GM19438 (cell line): Measurements from ENCODE around the gene ZNF775.
"Not testable (repeated sequence)": the region's sequence is repeated elsewhere in the genome, so short reads cannot be mapped to it uniquely, and the experiment has no call there.

ENCODE experiments used
- ATAC-seq: cut with Tn5 transposase; IDR thresholded peaks from one replicate; pipeline ENCODE4 v1.9.1; 2021; ENCODE audit warnings: low read depth; ENCODE audit not compliant: unreplicated experiment

The ZNF775 gene

DNA sequence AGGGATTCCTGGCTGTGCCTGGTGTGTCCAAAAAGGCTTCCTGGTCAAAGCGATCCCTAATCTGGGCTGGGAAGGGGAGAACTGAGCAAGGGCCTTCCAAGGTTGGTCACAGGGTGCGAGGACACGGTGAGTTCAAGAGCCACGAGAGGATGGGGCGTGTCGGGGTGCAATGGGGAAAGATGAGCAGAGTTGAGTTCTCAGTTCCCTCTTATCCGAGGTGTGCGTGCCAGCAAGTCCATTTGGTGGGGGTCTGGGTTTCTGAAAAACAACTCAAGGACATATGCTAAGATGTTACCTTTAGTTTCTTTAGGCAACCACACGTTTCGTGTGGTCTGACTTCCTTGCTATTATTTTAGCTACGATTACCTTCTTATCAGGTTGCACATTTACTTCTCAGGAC lies 1.3 kb downstream of the ZNF775 start:
- ATAC-seq = no peak

DNA sequence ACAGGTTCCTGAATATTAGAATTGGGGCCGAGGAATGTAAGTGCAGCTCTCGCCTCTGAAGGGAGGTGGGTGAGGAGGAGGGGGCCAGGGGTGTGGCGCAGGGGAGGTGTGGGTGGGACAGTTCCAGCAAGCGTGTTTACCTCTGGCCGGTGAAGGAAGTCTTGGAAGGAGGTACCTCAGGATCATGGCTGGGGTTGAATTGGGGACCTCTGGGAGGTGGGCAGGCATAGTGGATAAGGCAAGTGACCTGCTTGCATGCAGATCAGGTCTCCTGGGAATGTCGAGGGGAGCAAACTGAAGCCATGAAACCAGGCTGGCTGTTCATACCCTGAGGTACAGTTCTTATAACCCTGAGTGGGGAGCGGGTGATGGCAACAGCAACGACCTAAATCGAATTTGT lies 2.0 kb downstream of the ZNF775 start:
- ATAC-seq = no peak

DNA sequence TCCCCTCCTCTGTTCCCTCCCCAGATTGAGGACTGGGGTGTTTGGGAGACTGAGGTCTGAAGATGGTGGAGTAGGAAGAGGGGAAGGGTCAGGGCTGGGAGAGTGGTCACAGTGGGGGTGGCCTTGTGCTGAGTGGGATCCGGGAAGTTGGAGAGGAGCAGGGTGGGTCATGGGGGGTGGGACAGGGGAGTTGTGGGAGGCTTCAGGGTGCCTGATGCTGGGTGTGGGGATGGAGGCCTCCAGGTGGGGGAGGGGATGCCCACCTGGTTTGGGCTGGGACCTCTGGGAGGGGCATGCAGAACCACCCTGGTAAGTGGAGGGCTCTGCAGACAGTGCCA lies 2.6 kb downstream of the ZNF775 start:
- ATAC-seq = no peak

DNA sequence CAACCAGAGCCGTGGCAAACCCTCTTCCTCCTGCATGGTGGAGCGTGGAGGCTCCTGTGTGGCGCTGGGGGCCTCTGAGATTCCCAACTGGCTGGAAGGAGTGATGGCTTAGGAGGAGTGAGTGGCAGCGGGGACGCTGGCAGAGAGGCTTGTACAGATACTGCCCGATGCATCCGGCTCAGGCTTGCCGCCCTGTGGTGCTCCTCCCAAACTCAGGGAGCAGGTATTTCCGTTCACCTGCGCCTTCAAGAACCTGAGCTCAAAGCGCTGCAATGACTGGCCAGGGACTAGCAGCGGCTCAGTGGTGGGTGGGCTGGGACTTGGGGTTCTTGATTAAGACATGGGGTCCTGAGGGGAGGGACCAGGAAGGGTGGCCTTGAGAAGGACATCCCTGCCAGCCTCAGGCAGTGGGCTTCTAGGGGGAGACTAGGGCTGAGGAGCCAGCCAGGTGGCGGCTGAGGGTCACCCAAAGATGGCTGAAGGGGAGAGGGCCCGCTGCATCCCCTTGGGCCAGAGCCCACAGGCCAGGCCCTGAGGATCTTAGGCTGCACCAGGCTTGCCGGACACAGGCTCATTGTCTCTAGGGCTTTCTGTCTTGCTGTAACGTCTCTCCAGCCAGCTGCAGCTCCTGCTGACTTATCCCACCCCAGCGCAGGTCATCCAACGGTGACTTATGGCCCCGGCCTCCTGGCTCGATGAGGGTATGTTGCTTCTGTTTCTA lies 3.2 kb downstream of the ZNF775 start:
- ATAC-seq = no peak

DNA sequence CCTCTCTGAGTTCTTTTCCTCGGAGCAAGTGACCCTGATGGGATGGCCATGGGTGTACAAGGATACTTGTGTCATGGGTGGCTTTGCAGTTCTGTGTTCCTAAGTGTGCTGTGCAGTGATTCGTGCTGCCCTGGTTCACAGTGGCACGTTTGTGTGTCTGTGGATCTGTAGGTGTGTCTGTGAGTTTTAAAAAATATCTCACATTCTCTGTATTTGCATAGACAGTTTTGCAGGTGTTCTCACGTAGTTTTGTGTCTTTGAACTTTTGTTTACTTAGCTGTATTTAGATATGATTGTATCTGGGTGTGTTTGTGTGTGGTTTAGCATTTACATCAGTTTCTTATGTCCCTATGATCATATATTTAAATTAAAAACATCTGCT lies 3.7 kb downstream of the ZNF775 start:
- no peak for ATAC-seq

DNA sequence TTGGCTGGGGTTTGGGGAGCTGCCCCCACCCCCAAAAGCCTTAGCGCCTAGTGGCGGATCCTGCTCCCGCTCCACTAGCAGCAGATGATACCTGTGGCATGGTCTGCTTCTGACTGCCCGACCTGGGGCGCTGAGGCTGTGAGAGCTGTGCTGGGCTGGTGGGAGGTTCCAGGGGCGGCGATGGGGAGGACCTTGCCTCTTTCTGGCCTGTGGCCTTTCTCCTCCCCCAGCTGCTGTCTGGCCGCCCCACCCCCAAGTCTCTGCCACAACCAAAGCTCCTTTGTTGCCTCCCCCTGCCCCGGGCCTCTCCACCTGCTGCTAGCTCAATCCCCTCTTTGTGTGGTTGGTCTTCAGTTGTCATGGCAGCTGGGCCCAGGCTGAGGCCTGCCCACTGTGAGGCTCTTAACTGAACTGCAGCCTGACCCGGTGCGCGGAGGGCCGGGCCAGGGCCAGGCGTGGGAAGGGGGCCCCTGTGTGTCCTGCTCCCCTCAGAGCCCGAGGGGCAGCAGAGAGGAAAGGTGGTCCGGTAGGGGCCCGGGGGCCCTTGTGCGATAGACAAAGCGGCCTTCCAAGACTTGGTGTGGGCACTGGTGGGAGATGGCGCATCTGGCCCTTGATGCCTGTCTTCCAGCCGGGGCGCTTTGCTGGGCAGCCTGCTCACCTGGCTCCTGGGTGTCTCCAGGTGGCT lies 4.7 kb downstream of the ZNF775 start:
- ATAC-seq = no peak

DNA sequence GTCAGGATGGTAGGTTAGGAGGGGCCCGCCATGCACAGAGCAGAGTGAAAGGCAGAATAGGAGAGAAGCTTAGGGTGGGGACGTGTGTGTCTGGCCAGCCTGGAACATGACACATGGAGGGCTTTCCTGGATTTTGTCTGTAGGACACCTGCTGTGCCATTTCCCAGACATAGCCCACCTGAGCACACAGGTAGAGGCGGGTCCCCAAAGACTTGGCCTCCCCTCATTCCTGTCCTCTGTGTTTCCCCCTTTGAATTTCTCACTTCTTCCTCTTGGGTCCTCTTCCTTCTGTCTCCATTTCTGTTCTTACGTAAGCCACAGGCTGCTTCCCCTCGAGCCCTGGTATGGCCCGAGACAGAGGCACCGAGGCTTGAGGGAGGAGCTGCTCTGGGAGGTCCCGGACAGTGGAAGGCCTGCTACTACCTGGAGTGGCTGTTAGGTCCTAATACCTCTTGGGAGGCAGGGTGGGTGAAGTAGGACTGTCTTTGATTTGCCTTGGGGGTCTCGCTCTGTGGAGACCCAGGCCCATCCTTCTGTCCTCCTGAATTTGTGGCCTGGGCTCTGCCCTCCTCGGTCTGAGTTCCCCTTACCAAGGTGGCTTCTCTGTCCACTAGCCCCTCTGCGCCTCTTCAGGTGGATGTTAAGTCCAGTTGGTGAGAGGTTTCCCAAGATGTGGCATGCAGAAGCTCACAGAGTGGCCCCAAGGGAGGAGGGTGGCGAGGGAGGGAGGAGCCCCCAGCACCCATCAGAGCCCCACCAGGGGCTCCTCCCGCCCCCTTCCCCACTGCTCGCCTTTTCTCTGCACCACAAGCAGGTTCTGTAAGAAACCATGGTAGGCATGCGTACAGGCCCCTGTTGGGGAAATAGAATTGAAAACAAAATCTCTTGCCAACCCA lies 5.5 kb downstream of the ZNF775 start:
- no peak for ATAC-seq

DNA sequence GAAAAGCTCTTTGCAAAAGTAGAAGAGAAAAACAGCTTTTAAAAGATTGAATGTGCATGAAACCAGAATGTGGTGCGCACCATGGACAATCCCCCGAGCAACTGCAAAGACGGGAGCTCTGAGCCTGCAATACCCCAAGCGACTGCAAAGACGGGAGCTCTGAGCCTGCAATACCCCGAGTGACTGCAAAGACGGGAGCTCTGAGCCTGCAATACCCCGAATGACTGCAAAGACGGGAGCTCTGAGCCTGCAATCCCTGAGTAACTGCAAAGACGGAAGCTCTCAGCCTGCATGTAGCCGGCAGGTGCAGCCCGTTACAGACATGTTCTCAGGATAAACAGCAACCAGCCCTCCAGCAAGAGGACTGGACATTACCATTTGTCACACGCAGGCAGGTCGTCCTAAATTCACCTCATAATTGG lies 6.2 kb downstream of the ZNF775 start:
- no peak for ATAC-seq

DNA sequence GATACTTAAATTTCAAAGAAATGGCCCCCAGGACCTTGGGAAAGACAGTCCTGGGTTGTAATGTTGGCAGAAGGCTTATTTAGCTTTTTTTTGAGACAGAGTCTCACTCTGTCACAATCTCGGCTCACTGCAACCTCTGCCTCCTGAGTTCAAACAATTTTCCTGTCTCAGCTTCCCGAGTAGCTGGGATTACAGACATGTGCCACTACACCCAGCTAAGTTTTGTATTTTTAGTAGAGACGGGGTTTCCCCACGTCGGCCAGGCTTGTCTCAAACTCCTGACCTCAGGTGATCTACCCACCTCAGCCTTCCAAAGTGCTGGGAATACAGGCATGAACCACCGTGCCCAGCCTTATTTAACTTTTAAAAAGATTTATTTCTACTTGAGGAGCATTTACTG lies 6.8 kb downstream of the ZNF775 start:
- ATAC-seq = not testable (repeated sequence)

DNA sequence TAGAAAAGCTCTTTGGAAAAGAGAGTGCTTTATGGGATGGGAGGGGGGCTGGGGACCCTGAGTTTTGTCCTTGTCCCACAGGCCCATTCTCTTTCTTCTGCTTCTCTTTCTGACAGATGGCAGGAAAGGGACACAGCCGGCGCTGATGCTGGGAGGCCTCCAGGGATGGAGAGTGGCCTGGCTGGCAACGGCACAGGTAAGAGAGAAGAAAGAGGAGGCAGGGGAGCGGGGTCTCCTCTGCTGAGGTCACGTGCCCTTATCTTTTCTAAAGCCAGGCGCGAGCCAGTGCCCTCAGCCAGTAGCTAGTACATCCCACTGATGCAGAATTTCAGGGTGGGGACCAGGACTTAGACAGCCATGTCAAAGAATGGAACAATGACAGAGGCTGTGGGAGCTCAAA lies 9.2 kb downstream of the ZNF775 start:
- ATAC-seq = no peak

DNA sequence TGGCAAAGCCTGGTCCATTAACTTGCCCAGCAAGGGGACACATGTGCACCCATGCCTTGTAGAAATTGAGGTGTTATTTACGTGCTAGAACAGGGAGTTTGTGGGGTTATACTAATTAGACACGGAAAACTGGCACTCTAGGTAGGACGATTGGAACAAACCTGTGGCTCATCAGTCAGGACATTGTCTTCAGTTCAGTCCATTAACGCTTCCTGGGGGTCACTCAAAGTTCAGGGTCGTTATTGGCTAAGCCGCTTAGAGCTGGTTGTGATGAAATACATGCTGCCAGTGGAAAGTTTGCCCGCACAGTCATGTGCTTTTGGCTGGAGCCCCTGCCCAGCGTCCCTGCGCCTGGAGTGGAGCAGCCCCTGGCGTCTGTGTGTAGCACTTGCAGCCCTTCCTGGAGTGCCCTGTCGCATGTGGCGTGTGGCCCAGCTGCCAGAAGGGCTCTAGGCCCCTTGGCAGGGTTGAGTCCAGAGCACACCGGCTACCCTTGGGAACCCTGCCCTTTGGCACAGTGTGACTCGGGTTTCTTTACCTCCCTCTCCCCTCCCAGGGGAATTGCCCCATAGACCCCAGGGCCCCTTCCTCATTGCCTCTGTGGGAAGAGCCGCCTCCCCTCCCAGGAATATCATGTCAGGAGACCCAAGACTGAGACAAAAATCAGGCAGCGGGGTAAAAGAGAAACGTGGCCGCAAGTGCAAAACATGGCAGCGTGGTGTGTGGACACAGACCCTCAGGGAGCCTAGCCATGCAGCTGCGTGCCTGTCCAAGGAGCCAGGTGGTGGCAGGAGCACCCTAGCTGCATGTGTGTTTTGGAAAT lies 9.8 kb downstream of the ZNF775 start:
- ATAC-seq = no peak

DNA sequence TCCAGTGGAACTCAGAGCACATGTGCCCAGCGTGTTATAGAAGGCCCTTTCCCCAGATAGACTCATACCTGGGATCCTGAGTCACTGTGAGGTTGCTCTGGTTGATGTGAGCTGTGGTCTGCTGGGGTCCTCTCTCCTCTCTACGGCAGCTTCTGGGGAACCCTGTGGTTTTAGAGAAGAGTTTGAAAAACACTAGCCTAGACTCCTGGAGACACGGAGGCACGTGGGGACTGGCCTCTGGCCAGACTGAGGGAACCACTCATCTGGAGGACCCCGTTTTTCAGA lies 10.3 kb downstream of the ZNF775 start:
- ATAC-seq = no peak

DNA sequence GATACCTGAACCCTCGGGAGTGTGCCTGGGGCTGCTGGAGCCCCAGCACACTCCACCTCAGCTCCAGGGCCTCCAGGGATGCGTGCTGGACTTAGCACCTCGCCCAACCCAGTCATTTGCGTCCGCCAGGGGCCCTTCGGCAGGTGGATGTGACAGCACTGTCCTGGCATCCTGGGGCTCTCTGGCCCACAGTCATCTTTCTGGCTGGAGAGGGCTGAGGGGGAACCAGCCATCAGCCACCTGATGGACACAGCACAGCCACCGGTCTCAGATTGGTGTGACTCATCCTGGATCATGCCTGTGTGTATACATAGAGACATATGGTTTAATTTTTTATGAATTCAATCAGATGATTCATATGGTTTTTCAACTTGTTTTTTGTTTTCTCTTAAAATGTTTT lies 11.1 kb downstream of the ZNF775 start:
- ATAC-seq = no peak

DNA sequence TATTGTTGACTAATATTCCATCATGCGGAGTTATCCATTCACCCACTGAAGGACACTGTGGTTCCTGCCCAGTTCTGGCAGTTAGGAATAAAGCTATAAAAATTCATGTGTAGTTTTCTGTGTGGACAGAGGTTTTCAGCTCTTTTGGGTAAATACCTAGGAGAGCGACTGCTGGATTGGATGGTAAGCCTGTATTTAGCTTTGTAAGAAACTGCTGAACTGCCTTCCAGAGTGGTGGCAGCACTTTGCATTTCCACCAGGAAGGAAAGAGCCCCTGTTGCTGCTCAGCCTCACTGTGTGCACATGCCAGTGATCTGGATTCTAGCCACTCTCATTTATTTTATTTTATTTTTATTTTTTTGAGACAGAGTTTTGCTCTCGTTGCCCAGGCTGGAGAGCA lies 14.2 kb downstream of the ZNF775 start:
- ATAC-seq = no peak

DNA sequence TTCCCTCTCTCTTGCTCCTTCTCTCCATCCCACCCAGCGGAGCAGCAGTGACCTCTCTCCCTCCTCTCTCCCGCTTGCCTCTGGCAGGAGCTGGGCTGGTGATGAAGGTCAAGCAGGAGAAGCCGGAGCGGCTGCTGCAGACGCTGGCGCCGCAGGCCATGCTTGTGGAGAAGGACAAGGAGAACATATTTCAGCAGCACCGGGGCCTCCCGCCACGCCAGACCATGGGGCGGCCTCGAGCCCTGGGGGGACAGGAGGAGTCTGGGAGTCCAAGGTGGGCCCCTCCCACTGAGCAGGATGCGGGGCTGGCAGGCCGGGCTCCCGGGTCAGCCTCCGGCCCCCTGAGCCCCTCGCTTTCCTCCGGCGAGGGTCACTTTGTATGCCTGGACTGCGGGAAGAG lies 17.3 kb downstream of the ZNF775 start:
- no peak for ATAC-seq

DNA sequence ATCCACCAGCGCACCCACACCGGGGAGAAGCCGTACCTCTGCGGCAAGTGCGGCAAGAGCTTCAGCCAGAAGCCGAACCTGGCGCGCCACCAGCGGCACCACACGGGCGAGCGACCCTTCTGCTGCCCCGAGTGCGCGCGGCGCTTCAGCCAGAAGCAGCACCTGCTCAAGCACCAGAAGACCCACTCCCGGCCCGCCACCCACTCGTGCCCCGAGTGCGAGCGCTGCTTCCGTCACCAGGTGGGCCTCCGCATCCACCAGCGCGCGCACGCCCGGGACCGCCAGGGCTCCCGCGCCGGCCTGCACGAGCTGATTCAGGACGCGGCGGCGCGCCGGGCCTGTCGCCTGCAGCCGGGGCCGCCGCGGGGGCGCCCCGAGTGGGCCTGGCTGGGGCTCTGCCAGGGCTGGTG lies 17.7 kb downstream of the ZNF775 start:
- ATAC-seq = no peak

DNA sequence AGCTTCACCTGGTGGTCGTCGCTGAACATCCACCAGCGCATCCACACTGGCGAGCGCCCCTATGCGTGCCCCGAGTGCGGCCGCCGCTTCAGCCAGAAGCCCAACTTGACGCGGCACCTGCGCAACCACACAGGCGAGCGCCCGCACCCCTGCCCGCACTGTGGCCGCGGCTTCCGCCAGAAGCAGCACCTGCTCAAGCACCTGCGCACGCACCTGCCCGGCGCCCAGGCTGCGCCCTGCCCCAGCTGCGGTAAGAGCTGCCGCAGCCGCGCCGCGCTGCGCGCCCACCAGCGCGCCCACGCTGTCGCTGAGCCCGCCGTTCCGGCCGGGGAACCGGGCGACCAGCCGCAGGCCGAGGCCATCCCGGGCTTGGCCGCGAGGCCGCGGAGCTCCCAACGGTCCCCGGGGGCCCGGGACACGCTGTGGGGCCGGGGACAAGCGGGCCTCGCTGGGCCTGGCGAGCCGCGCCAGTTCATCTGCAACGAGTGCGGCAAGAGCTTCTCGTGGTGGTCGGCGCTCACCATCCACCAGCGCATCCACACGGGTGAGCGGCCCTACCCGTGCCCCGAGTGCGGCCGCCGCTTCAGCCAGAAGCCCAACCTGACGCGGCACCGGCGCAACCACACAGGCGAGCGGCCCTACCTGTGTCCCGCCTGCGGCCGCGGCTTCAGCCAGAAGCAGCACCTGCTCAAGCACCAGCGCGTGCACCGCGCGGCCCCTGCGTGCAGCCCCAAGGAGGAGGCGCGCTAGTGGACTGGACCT lies 18.4 kb downstream of the ZNF775 start:
- ATAC-seq = no peak

DNA sequence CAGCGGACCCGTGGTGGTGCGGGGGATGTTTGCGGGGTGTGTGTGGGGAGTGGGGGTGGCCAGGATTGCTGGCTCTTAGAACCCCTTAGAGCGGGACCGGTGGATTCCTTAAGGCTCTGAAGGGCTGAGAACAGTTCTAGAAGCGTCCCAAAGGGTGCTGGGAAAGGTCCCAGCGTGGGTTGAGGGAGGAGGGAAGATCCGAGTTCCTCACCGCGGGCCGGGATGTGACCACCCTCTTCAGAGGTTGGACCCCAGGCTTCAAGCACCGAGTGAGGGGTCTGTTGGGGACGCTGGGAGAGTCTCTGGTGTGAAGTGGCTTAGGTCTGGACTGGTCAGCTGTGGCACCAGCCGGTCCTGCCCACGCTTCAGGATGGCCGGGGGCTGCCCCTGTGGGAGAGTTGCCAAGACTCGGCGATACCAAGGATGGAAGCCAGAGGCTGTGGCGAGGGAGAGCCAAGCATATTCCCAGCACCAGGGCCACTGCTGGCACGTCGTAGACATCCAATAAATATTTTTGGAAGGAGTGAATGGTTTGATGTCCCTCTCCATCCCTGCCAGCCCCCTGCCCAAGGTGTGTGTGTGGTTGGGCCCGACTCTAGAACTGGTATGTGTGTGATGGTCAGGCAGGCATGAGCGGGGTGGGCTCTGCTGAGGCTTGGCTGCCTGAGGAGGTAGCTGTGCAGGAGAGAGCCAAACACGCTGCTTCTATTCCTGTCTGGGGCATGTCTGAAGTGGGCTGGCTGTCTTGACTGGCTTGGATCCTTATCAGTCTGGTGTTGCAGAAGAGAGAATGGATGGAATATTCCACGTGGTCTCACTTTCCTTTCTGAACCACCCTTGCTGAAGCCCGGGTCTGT lies 19.2 kb downstream of the ZNF775 start:
- no peak for ATAC-seq

DNA sequence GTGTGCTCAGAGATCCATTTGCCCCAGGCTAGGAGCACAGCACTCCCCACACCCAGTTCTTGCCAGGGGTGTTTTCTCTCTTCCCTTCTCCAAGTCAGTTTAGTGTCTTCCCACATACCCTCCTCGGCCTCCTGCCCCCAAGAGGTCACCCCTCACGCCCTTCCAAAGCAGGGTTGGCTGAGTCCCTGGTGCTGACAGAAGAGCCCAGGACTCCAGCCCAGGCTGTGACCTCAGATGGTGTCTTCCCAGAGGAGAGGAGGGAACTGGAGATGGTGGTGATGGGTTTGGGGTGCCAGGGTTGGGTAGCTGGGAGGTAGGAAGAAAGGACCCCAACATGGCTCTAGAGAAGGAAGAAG lies 19.8 kb downstream of the ZNF775 start:
- ATAC-seq = no peak
